ENCODE results near the gene SNED1.

GRCh38 chr2:241115361-241115760 lies 116.9 kb downstream of the SNED1 start:
- TF ChIP-seq, protein P1, sequence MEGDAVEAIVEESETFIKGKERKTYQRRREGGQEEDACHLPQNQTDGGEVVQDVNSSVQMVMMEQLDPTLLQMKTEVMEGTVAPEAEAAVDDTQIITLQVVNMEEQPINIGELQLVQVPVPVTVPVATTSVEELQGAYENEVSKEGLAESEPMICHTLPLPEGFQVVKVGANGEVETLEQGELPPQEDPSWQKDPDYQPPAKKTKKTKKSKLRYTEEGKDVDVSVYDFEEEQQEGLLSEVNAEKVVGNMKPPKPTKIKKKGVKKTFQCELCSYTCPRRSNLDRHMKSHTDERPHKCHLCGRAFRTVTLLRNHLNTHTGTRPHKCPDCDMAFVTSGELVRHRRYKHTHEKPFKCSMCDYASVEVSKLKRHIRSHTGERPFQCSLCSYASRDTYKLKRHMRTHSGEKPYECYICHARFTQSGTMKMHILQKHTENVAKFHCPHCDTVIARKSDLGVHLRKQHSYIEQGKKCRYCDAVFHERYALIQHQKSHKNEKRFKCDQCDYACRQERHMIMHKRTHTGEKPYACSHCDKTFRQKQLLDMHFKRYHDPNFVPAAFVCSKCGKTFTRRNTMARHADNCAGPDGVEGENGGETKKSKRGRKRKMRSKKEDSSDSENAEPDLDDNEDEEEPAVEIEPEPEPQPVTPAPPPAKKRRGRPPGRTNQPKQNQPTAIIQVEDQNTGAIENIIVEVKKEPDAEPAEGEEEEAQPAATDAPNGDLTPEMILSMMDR (IDR thresholded peaks at IDR 0.05) = no peak
- no peak for TF ChIP-seq EP300 (IDR thresholded peaks at IDR 0.05)

Measured in sigmoid colon (tissue), 4 donors.